HCT116 (cell line): ENCODE data around the gene PLEKHA8.

ENCODE experiments used
- EZH2 ChIP-seq: fragments of 200-600 bp; sonication (generic); IDR thresholded peaks from 2 replicates; pipeline ENCODE4 v1.6.1; 2017; ENCODE audit warnings: antibody characterized with exemption, mixed run types
- FOSL1 ChIP-seq: IDR thresholded peaks from 2 replicates; pipeline ENCODE4 v1.6.1; 2012; ENCODE audit warnings: low read depth
- POLR2A ChIP-seq: IDR thresholded peaks from 2 replicates; pipeline ENCODE4 v1.7.0; 2011; ENCODE audit warnings: borderline replicate concordance; ENCODE audit not compliant: insufficient read depth, insufficient read length; ENCODE audit errors: extremely low read depth
- TF ChIP-seq, protein P1 (sequence below), 3 experiments: fragments of 200-600 bp in 1 of 3; sonication (generic) in 1 of 3; IDR thresholded peaks in 2 of 3; conservative IDR thresholded peaks in 1 of 3; 2 replicates each; pipeline ENCODE4 v1.5.1; 2012 to 2017; ENCODE audit warnings: low read depth in 2 of 3, low read length in 2 of 3, antibody characterized with exemption in 1 of 3, borderline replicate concordance in 1 of 3, control low read depth in 1 of 3, mild to moderate bottlenecking in 1 of 3, mixed read lengths in 1 of 3, mixed run types in 1 of 3, moderate library complexity in 1 of 3; ENCODE audit not compliant: insufficient read depth in 1 of 3
- TF ChIP-seq, protein P2 (sequence below): IDR thresholded peaks from 2 replicates; pipeline ENCODE4 v1.6.1; 2011; ENCODE audit warnings: mild to moderate bottlenecking, low read length, moderate library complexity; ENCODE audit not compliant: insufficient replicate concordance; ENCODE audit errors: extremely low read depth

DNA sequence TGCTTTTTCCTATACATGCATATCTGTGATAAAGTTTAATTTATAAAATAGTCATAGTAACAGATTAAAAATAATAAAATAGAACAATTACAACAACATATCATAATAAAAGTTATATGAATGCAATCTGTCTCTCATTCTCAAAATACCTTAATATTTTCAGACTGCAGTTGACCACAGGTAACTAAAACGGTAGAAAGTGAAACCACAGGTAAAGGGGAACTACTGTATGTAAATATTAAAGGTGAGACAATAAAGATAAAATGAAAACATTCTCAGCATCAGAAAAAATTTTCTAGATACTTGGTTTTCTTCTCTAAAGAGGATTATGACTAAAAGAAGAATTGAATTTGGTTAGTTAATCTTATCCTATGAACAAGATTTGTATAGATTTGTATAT lies 7.7 kb upstream of the PLEKHA8 start:
- TF ChIP-seq POLR2A (no peak), EZH2 (no peak), FOSL1 (no peak)
- TF ChIP-seq, protein P1, sequence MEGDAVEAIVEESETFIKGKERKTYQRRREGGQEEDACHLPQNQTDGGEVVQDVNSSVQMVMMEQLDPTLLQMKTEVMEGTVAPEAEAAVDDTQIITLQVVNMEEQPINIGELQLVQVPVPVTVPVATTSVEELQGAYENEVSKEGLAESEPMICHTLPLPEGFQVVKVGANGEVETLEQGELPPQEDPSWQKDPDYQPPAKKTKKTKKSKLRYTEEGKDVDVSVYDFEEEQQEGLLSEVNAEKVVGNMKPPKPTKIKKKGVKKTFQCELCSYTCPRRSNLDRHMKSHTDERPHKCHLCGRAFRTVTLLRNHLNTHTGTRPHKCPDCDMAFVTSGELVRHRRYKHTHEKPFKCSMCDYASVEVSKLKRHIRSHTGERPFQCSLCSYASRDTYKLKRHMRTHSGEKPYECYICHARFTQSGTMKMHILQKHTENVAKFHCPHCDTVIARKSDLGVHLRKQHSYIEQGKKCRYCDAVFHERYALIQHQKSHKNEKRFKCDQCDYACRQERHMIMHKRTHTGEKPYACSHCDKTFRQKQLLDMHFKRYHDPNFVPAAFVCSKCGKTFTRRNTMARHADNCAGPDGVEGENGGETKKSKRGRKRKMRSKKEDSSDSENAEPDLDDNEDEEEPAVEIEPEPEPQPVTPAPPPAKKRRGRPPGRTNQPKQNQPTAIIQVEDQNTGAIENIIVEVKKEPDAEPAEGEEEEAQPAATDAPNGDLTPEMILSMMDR (IDR thresholded peaks at IDR 0.05 in 2 of 3, conservative IDR thresholded peaks at IDR 0.05 in 1 of 3; ENCODE audit: borderline replicate concordance in 1 of 3, insufficient read depth in 1 of 3, low read depth in 2 of 3, low read length in 2 of 3) = no peak
- TF ChIP-seq, protein P2, sequence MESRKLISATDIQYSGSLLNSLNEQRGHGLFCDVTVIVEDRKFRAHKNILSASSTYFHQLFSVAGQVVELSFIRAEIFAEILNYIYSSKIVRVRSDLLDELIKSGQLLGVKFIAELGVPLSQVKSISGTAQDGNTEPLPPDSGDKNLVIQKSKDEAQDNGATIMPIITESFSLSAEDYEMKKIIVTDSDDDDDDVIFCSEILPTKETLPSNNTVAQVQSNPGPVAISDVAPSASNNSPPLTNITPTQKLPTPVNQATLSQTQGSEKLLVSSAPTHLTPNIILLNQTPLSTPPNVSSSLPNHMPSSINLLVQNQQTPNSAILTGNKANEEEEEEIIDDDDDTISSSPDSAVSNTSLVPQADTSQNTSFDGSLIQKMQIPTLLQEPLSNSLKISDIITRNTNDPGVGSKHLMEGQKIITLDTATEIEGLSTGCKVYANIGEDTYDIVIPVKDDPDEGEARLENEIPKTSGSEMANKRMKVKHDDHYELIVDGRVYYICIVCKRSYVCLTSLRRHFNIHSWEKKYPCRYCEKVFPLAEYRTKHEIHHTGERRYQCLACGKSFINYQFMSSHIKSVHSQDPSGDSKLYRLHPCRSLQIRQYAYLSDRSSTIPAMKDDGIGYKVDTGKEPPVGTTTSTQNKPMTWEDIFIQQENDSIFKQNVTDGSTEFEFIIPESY = no peak
